ENCODE results near the gene KCNQ1. TPM values are rescaled to one million over a fixed set of nuclear protein-coding genes. Genes with fewer than 3 reads are reported as not detected.

Gene KCNQ1
- polyA plus RNA-seq, 1 of the 3 experiments (the other 2 are of a cell fraction), result 0.05 TPM

DNA sequence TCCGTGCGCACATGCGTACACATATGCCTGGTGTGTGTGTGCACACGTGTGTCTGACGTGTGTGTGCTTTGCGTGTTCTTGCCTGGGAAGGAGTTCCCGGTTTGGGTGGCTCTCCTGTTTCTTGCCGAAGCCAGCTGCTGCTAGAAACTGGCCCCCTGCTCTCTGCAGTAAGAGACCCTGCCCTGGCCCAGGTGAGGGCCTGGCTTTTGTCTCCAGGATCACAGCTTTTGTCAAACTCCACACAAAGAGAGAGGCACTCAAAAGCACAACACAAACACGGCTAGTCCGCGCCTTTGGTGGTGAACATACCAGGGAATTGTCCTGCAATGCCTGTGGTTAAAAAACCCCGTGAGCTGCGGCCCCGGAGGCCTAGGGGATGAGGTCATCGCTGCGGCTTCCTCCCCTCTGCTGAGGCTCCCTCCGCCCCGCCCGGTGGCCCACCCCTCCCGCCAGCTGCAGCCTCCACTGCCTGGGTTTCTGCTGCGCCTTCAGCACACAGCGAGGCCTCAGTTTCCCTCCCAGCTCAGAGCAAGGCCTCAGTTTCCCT, 88.9 kb downstream of the KCNQ1 start:
- Histone ChIP-seq H3K9me3 (no peaks in the 10 kb centered on the region), H3K36me3 (replicated peaks in 1 of 2; ENCODE audit: control insufficient read depth in 1 of 2, insufficient read depth in 2 of 2, low read length in 1 of 2) (no peaks in the 10 kb centered on the region), H3K27me3 (ENCODE audit: insufficient read depth) (no peaks in the 10 kb centered on the region), H3F3A (replicated peaks; ENCODE audit: insufficient read depth) (no peaks in the 10 kb centered on the region), H4K20me1 (ENCODE audit: insufficient read depth) (no peaks in the 10 kb centered on the region), H3K9ac (peak overlapping the region; percentile 51; the same call in 1 of the 2 replicates), H3K9me2 (no peaks in the 10 kb centered on the region), H3K4me1 (ENCODE audit: control insufficient read depth in 1 of 2, insufficient read depth in 2 of 2, low read depth in 1 of 2, low read length in 1 of 2) (peaks cover 5 to 9% of the 10 kb centered on the region in 2 experiments; a peak in 2 of 4 replicates), H2AFZ (ENCODE audit: low read depth) (peak overlapping the region; percentile 69; the same call in 1 of the 2 replicates), H3K79me2 (ENCODE audit: insufficient read depth) (no peaks in the 10 kb centered on the region), H3K27ac (ENCODE audit: low read depth in 2 of 2, low read length in 1 of 2) (peak overlapping the region in 1 of 2 experiments; percentile 62; a peak in 2 of 4 replicates), H3K4me2 (peak overlapping the region; percentile 65), H3K4me3 (ENCODE audit: low read depth in 2 of 2, low read length in 1 of 2) (peak overlapping the region in 1 of 2 experiments; percentile 29; a peak in 1 of 4 replicates)
- TF ChIP-seq, protein P1, sequence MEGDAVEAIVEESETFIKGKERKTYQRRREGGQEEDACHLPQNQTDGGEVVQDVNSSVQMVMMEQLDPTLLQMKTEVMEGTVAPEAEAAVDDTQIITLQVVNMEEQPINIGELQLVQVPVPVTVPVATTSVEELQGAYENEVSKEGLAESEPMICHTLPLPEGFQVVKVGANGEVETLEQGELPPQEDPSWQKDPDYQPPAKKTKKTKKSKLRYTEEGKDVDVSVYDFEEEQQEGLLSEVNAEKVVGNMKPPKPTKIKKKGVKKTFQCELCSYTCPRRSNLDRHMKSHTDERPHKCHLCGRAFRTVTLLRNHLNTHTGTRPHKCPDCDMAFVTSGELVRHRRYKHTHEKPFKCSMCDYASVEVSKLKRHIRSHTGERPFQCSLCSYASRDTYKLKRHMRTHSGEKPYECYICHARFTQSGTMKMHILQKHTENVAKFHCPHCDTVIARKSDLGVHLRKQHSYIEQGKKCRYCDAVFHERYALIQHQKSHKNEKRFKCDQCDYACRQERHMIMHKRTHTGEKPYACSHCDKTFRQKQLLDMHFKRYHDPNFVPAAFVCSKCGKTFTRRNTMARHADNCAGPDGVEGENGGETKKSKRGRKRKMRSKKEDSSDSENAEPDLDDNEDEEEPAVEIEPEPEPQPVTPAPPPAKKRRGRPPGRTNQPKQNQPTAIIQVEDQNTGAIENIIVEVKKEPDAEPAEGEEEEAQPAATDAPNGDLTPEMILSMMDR (IDR thresholded peaks at IDR 0.05), result no peak
- TF ChIP-seq, protein P2, sequence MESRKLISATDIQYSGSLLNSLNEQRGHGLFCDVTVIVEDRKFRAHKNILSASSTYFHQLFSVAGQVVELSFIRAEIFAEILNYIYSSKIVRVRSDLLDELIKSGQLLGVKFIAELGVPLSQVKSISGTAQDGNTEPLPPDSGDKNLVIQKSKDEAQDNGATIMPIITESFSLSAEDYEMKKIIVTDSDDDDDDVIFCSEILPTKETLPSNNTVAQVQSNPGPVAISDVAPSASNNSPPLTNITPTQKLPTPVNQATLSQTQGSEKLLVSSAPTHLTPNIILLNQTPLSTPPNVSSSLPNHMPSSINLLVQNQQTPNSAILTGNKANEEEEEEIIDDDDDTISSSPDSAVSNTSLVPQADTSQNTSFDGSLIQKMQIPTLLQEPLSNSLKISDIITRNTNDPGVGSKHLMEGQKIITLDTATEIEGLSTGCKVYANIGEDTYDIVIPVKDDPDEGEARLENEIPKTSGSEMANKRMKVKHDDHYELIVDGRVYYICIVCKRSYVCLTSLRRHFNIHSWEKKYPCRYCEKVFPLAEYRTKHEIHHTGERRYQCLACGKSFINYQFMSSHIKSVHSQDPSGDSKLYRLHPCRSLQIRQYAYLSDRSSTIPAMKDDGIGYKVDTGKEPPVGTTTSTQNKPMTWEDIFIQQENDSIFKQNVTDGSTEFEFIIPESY (IDR thresholded peaks at IDR 0.05; ENCODE audit: borderline replicate concordance, low read depth), result no peak
- TF ChIP-seq, protein P3, sequence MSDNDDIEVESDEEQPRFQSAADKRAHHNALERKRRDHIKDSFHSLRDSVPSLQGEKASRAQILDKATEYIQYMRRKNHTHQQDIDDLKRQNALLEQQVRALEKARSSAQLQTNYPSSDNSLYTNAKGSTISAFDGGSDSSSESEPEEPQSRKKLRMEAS (IDR thresholded peaks at IDR 0.05; ENCODE audit: low read depth), result 0 out of 2 replicates have a peak, but pooled peaks have one; percentile 35
- peak; percentile 48; the same call in 1 of the 2 replicates for TF ChIP-seq TCF12 (IDR thresholded peaks at IDR 0.05)
- peak; percentile 80 for TF ChIP-seq TEAD4 (IDR thresholded peaks at IDR 0.05; ENCODE audit: borderline replicate concordance, insufficient read depth)
- TF ChIP-seq, protein P4, sequence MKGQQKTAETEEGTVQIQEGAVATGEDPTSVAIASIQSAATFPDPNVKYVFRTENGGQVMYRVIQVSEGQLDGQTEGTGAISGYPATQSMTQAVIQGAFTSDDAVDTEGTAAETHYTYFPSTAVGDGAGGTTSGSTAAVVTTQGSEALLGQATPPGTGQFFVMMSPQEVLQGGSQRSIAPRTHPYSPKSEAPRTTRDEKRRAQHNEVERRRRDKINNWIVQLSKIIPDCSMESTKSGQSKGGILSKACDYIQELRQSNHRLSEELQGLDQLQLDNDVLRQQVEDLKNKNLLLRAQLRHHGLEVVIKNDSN (IDR thresholded peaks at IDR 0.05; ENCODE audit: borderline replicate concordance, low read depth), result 0 out of 2 replicates have a peak, but pooled peaks have one; percentile 37
- TF ChIP-seq FOSL2 (IDR thresholded peaks at IDR 0.05; ENCODE audit: borderline replicate concordance, low read depth), result peak; percentile 70; the same call in 1 of the 2 replicates
- peak in 1 of 2 experiments; percentile 41; a peak in 1 of 4 replicates for TF ChIP-seq EP300 (IDR thresholded peaks at IDR 0.05; ENCODE audit: borderline replicate concordance in 1 of 2, low read depth in 1 of 2, low read length in 1 of 2)
- POLR2A ChIA-PET, result interaction anchor here (1.3 to 1.9 kb wide), 3 partner anchors 246 to 354 kb away, joined by 3 to 14 read pairs (median 4); no protein-coding TSS in a partner anchor
- CTCF ChIA-PET, result interaction anchor here (0.7 to 15.4 kb wide), 82 partner anchors 8 to 558 kb away, joined by 3 to 1016 read pairs (median 7); partner anchors contain the start of genes C11orf21, CDKN1C, KCNQ1 and KCNQ1OT1
- DNase-seq, result no peak
- WGBS (ENCODE audit: low lambda C conversion rate), result 19% methylated on average over 4 of the region's 22 CpGs

All from SK-N-SH (cell line).